IMR-90 (cell line): Measurements from ENCODE around the gene MTUS2. TPM values are rescaled to one million over a fixed set of nuclear protein-coding genes. Genes with fewer than 3 reads are reported as not detected.

Experiments
- ATAC-seq: fragments of 200-7000 bp; cut with Tn5 transposase; 2 replicates; pipeline ENCODE4 v1.9.1; 2020; ENCODE audit warnings: low read depth, mild to moderate bottlenecking, moderate library complexity
- BruUV-seq: library from RNA; stranded (reverse); fragments of 400-500 nt; replicated peaks from 2 replicates; lab custom pipeline; 2021; lab: Mats Ljungman, UMichigan
- CTCF ChIA-PET: fragments of 300-600 bp; formaldehyde crosslinking; extraction: SDS; loops from one replicate; lab custom pipeline; 2021; ENCODE audit warnings: antibody characterized with exemption; lab: Yijun Ruan, JAX
- POLR2A ChIA-PET: fragments of 300-600 bp; sonication (Branson Sonifier 250); formaldehyde crosslinking; loops from one replicate; lab custom pipeline; 2022; ENCODE audit warnings: antibody characterized with exemption; ENCODE audit not compliant: unreplicated experiment; lab: Charles Lee
- DNase-seq: peaks from one replicate; pipeline ENCODE4 v3.0.0; 2013
- H2AFZ ChIP-seq: replicated peaks from 2 replicates; pipeline ENCODE3; 2013; ENCODE audit warnings: low read length, mild to moderate bottlenecking; ENCODE audit not compliant: poor library complexity
- H2AK5ac ChIP-seq: 2 replicates; pipeline ENCODE4 v1.6.1; 2013; ENCODE audit warnings: low read depth, low read length, inconsistent platforms
- H2AK9ac ChIP-seq: replicated peaks from 2 replicates; pipeline ENCODE3; 2013; ENCODE audit warnings: mild to moderate bottlenecking, low read depth, low read length, moderate library complexity; ENCODE audit not compliant: poor library complexity
- H2BK120ac ChIP-seq: 2 replicates; pipeline ENCODE4 v1.6.1; 2013; ENCODE audit warnings: low read depth, low read length, inconsistent platforms
- H2BK15ac ChIP-seq: 3 replicates; pipeline ENCODE4 v1.6.1; 2013; ENCODE audit warnings: low read depth, low read length, inconsistent platforms
- H2BK20ac ChIP-seq: 2 replicates; pipeline ENCODE4 v1.6.1; 2013; ENCODE audit warnings: low read depth, mild to moderate bottlenecking, inconsistent platforms, low read length, moderate library complexity
- H2BK5ac ChIP-seq: 2 replicates; pipeline ENCODE4 v1.6.1; 2013; ENCODE audit warnings: mild to moderate bottlenecking, low read depth, low read length, inconsistent platforms; ENCODE audit not compliant: poor library complexity, severe bottlenecking
- H3K14ac ChIP-seq: replicated peaks from 2 replicates; pipeline ENCODE4 v1.6.1; 2013; ENCODE audit warnings: low read depth, low read length, inconsistent platforms
- H3K18ac ChIP-seq: 2 replicates; pipeline ENCODE4 v1.6.1; 2013; ENCODE audit warnings: low read depth, low read length, control low read depth
- H3K23ac ChIP-seq: 2 replicates; pipeline ENCODE4 v1.6.1; 2013; ENCODE audit warnings: low read depth, low read length, inconsistent platforms
- H3K27ac ChIP-seq: 2 replicates; pipeline ENCODE4 v1.5.1; 2013; ENCODE audit warnings: mild to moderate bottlenecking, control low read depth, low read length; ENCODE audit not compliant: insufficient read depth
- H3K27me3 ChIP-seq: 2 replicates; pipeline ENCODE4 v1.6.1; 2013; ENCODE audit warnings: low read length; ENCODE audit not compliant: control insufficient read depth, insufficient read depth
- H3K36me3 ChIP-seq: 2 replicates; pipeline ENCODE4 v1.6.1; 2013; ENCODE audit warnings: low read length, mixed read lengths; ENCODE audit not compliant: control insufficient read depth, insufficient read depth
- H3K4ac ChIP-seq: 2 replicates; pipeline ENCODE4 v1.6.1; 2013; ENCODE audit warnings: low read depth, low read length, inconsistent platforms
- H3K4me1 ChIP-seq: 2 replicates; pipeline ENCODE4 v1.6.1; 2013; ENCODE audit warnings: low read length, mixed read lengths; ENCODE audit not compliant: control insufficient read depth, insufficient read depth
- H3K4me2 ChIP-seq: 2 replicates; pipeline ENCODE4 v1.6.1; 2013; ENCODE audit warnings: low read depth, mild to moderate bottlenecking, control low read depth, low read length, moderate library complexity
- H3K4me3 ChIP-seq: 2 replicates; pipeline ENCODE4 v1.5.1; 2013; ENCODE audit warnings: low read depth, mild to moderate bottlenecking, control low read depth, low read length, moderate library complexity; ENCODE audit not compliant: insufficient read depth
- H3K56ac ChIP-seq: 2 replicates; pipeline ENCODE4 v1.6.1; 2013; ENCODE audit warnings: low read length, inconsistent platforms; ENCODE audit not compliant: insufficient read depth; ENCODE audit errors: extremely low read depth
- H3K79me1 ChIP-seq, 2 experiments: 2 replicates each; pipeline ENCODE4 v1.6.1; 2013; ENCODE audit warnings: low read length in 2 of 2, inconsistent platforms in 1 of 2, low read depth in 1 of 2
- H3K9ac ChIP-seq: 2 replicates; pipeline ENCODE4 v1.6.1; 2013; ENCODE audit warnings: low read depth, low read length, control low read depth
- H3K9me1 ChIP-seq: 2 replicates; pipeline ENCODE4 v1.6.1; 2013; ENCODE audit warnings: low read length, inconsistent platforms; ENCODE audit not compliant: insufficient read depth
- H3K9me3 ChIP-seq: 2 replicates; pipeline ENCODE4 v1.6.1; 2013; ENCODE audit warnings: low read length; ENCODE audit not compliant: control insufficient read depth, insufficient read depth
- H4K20me1 ChIP-seq: 2 replicates; pipeline ENCODE4 v1.6.1; 2013; ENCODE audit warnings: low read length, inconsistent platforms; ENCODE audit not compliant: insufficient read depth
- H4K5ac ChIP-seq: 2 replicates; pipeline ENCODE4 v1.6.1; 2013; ENCODE audit warnings: mild to moderate bottlenecking, low read depth, low read length, control low read depth
- H4K8ac ChIP-seq, 2 experiments: 2 replicates each; pipeline ENCODE4 v1.6.1; 2013; ENCODE audit warnings: low read depth in 2 of 2, low read length in 2 of 2, control low read depth in 1 of 2, inconsistent platforms in 1 of 2
- H4K91ac ChIP-seq: 2 replicates; pipeline ENCODE4 v1.6.1; 2013; ENCODE audit warnings: low read depth, low read length, inconsistent platforms; ENCODE audit not compliant: insufficient read depth
- CEBPB ChIP-seq: IDR thresholded peaks from 2 replicates; pipeline ENCODE4 v1.6.1; 2012; ENCODE audit warnings: low read depth, low read length, improper control_type of control experiment
- CHD1 ChIP-seq: IDR thresholded peaks from 2 replicates; pipeline ENCODE4 v1.6.1; 2012; ENCODE audit warnings: low read depth, low read length, improper control_type of control experiment
- ELK1 ChIP-seq: fragments of 150-350 bp; IDR thresholded peaks from 2 replicates; pipeline ENCODE4 v1.6.1; 2016; ENCODE audit warnings: low read depth, mild to moderate bottlenecking, low read length, moderate library complexity, borderline replicate concordance
- MAFK ChIP-seq: IDR thresholded peaks from 2 replicates; pipeline ENCODE4 v1.6.1; 2012; ENCODE audit warnings: low read depth, low read length, improper control_type of control experiment
- MAZ ChIP-seq: IDR thresholded peaks from 2 replicates; pipeline ENCODE4 v1.6.1; 2012; ENCODE audit warnings: low read depth, mild to moderate bottlenecking, low read length, improper control_type of control experiment, moderate library complexity, borderline replicate concordance
- MXI1 ChIP-seq: IDR thresholded peaks from 2 replicates; pipeline ENCODE4 v1.6.1; 2012; ENCODE audit warnings: low read depth, mild to moderate bottlenecking, low read length, moderate library complexity, borderline replicate concordance
- NFE2L2 ChIP-seq: fragments of 150-350 bp; IDR thresholded peaks from 2 replicates; pipeline ENCODE4 v1.6.1; 2016; ENCODE audit warnings: low read depth, mild to moderate bottlenecking, low read length
- POLR2A ChIP-seq: IDR thresholded peaks from 2 replicates; pipeline ENCODE4 v1.6.1; 2012; ENCODE audit warnings: mild to moderate bottlenecking, low read depth, low read length
- RAD21 ChIP-seq: IDR thresholded peaks from 2 replicates; pipeline ENCODE4 v1.6.1; 2012; ENCODE audit warnings: low read length, improper control_type of control experiment
- RCOR1 ChIP-seq: IDR thresholded peaks from 2 replicates; pipeline ENCODE4 v1.6.1; 2012; ENCODE audit warnings: mild to moderate bottlenecking, low read length, improper control_type of control experiment; ENCODE audit not compliant: insufficient replicate concordance
- RFX5 ChIP-seq: IDR thresholded peaks from 2 replicates; pipeline ENCODE4 v1.8.0; 2012; ENCODE audit warnings: low read depth, mild to moderate bottlenecking, low read length, moderate library complexity
- WGBS, 2 experiments: methylation state at CpG; one replicate each; pipeline versions ENCODE4 v1.1.5 to v1.1.7; 2013; ENCODE audit warnings: missing lambda C conversion rate in 2 of 2; ENCODE audit not compliant: insufficient read length in 1 of 2; ENCODE audit errors: extremely low coverage in 2 of 2; 5-methylcytosine and 5-hydroxymethylcytosine counted together
- dilution Hi-C: fragments of 300-500 bp; cut with HindIII; formaldehyde crosslinking; loops from one replicate; pipeline ENCODE4 v1.14.3; 2018; ENCODE audit warnings: low sequenced_read_pairs; ENCODE audit not compliant: unreplicated experiment
- in situ Hi-C: fragments of 300-500 bp; cut with MboI; formaldehyde crosslinking; loops from 3 replicates; pipeline ENCODE4 v1.14.3; 2019; ENCODE audit warnings: low sequenced_read_pairs, inconsistent platforms, mixed read lengths
- intact Hi-C: fragments of 100-400 bp; cut with micrococcal nuclease; formaldehyde crosslinking; loops from 2 replicates; pipeline ENCODE4 v1.10.0; 2022
- polyA plus RNA-seq, 3 experiments: library from polyadenylated mRNA; depleted of rRNA; stranded (reverse); fragments of >200 nt; gene quantifications; 2 replicates each; pipeline ENCODE4 v1.2.3, GENCODE V29; 2012; ENCODE audit warnings: low replicate concordance in 1 of 3
- total RNA-seq: library from RNA; depleted of rRNA; stranded (reverse); fragments of >200 nt; gene quantifications from 2 replicates; pipeline ENCODE4 v1.2.3, GENCODE V29; 2012
- TF ChIP-seq, protein P1 (sequence below): conservative IDR thresholded peaks from 2 replicates; pipeline ENCODE4 v1.5.1; 2012; ENCODE audit warnings: mild to moderate bottlenecking, low read depth, low read length, improper control_type of control experiment
- TF ChIP-seq, protein P2 (sequence below): fragments of 150-350 bp; IDR thresholded peaks from 2 replicates; pipeline ENCODE4 v1.6.1; 2017; ENCODE audit warnings: mild to moderate bottlenecking, antibody characterized with exemption, low read length, low read depth

Gene MTUS2
- total and polyA plus RNA-seq, 2 of the 4 experiments (the other 2 are of a cell fraction) = under 0.01 to 0.02 TPM

DNA sequence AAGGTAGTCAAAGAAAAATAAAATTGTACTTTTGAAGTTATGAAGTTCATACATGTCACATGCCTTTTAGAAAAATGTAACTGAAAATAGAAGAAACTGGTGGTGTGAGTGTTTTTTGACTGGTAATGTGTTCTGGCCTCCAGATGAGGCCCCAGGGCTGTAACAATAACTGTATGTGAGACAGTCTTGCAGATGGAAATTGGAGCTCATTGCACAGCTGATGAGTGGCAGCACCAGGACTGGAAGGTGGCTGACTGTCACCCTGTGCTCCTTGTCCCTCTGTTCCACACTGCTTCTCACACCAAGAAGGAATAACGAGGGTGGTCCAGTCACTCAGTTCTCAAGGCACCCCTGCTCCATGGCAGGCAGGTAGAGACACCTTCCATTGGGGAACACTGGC, 559.7 kb downstream of the MTUS2 start:
- no peak overlapping the region for H2AFZ ChIP-seq
- ChIA-PET CTCF (no interaction called here), POLR2A (no interaction called here)
- peaks cover 1% of the 10 kb centered on the region for H3K27me3 ChIP-seq
- no peak overlapping the region for H3K14ac ChIP-seq
- no peak overlapping the region for H2BK120ac ChIP-seq
- WGBS, 2 experiments = no CpG with 5 or more reads among the region's 1 CpG
- H3K36me3 ChIP-seq = no peaks in the 10 kb centered on the region
- in situ Hi-C loops (no loop called here), dilution Hi-C loops (no loop called here), intact Hi-C loops (no loop called here)
- no peak overlapping the region for H3K4me2 ChIP-seq
- no peak overlapping the region for H3K23ac ChIP-seq
- H3K18ac ChIP-seq = no peak overlapping the region
- H4K20me1 ChIP-seq = no peaks in the 10 kb centered on the region
- TF ChIP-seq CHD1 = no peak
- no peak for TF ChIP-seq RAD21
- no peak for TF ChIP-seq RFX5
- TF ChIP-seq POLR2A = no peak
- no peak for TF ChIP-seq MAZ
- no peak for TF ChIP-seq CEBPB
- TF ChIP-seq, protein P1, sequence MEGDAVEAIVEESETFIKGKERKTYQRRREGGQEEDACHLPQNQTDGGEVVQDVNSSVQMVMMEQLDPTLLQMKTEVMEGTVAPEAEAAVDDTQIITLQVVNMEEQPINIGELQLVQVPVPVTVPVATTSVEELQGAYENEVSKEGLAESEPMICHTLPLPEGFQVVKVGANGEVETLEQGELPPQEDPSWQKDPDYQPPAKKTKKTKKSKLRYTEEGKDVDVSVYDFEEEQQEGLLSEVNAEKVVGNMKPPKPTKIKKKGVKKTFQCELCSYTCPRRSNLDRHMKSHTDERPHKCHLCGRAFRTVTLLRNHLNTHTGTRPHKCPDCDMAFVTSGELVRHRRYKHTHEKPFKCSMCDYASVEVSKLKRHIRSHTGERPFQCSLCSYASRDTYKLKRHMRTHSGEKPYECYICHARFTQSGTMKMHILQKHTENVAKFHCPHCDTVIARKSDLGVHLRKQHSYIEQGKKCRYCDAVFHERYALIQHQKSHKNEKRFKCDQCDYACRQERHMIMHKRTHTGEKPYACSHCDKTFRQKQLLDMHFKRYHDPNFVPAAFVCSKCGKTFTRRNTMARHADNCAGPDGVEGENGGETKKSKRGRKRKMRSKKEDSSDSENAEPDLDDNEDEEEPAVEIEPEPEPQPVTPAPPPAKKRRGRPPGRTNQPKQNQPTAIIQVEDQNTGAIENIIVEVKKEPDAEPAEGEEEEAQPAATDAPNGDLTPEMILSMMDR = no peak
- no peak for TF ChIP-seq RCOR1
- TF ChIP-seq ELK1 = no peak
- TF ChIP-seq MAFK = no peak
- TF ChIP-seq MXI1 = no peak
- TF ChIP-seq, protein P2, sequence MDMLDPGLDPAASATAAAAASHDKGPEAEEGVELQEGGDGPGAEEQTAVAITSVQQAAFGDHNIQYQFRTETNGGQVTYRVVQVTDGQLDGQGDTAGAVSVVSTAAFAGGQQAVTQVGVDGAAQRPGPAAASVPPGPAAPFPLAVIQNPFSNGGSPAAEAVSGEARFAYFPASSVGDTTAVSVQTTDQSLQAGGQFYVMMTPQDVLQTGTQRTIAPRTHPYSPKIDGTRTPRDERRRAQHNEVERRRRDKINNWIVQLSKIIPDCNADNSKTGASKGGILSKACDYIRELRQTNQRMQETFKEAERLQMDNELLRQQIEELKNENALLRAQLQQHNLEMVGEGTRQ = no peak
- no peak for TF ChIP-seq NFE2L2
- no TSS peak for BruUV-seq
- no peak overlapping the region for H3K4me3 ChIP-seq
- H2BK5ac ChIP-seq = no peak overlapping the region
- no peak overlapping the region for H4K91ac ChIP-seq
- H4K8ac ChIP-seq = no peak overlapping the region
- H4K5ac ChIP-seq = no peak overlapping the region
- DNase-seq (no peak), ATAC-seq (no peak)
- no peak overlapping the region for H3K56ac ChIP-seq
- H2BK15ac ChIP-seq = no peak overlapping the region
- H2BK20ac ChIP-seq = no peak overlapping the region
- H3K9me1 ChIP-seq = no peaks in the 10 kb centered on the region
- no peak overlapping the region for H3K9ac ChIP-seq
- H3K4ac ChIP-seq = no peak overlapping the region
- H3K9me3 ChIP-seq = no peaks in the 10 kb centered on the region
- no peaks in the 10 kb centered on the region for H3K4me1 ChIP-seq
- H3K79me1 ChIP-seq = no peaks in the 10 kb centered on the region
- no peak overlapping the region for H2AK9ac ChIP-seq
- H2AK5ac ChIP-seq = no peak overlapping the region
- no peak overlapping the region for H3K27ac ChIP-seq
